GM13977 (cell line): ENCODE measurements around the gene C10orf95.

Experiments
- DNase-seq: peaks from one replicate; pipeline ENCODE4 v3.0.0; 2012; ENCODE audit warnings: low spot score
- in situ Hi-C: fragments of 300-500 bp; cut with MboI; formaldehyde crosslinking; loops from one replicate; pipeline ENCODE4 v1.12.0; 2022; ENCODE audit warnings: low sequenced_read_pairs, low pct_unique_long_range_greater_than_20kb, mixed read lengths, inconsistent platforms; ENCODE audit not compliant: unreplicated experiment
- TF ChIP-seq, protein P1 (sequence below): IDR thresholded peaks from 2 replicates; pipeline ENCODE4 v1.5.1; 2012; ENCODE audit warnings: mild to moderate bottlenecking, control low read depth; ENCODE audit not compliant: insufficient read depth; ENCODE audit errors: extremely low read depth, missing control alignments

C10orf95 gene

DNA sequence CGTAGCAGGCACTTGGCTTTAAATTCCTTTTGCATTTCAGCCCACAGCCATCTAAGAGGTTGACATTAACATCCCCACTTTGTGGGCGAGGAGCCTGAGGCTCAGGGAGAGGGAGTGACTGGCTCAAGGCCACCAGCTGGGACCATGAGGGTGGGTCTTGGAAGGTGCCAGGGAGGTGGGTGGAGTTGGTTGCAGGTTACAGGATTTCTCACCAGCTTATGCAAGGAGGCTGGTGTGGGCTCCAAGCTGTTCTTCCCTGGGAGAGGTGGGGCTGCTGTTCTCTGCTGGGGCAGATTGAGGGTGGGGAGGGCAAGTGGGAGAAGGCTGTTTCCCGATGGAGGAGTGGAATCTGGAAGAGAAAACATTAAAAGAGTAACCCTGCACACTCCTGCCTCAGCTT lies 14.1 kb upstream of the C10orf95 start:
- DNase-seq = no peak
- in situ Hi-C loops = no loop called here

DNA sequence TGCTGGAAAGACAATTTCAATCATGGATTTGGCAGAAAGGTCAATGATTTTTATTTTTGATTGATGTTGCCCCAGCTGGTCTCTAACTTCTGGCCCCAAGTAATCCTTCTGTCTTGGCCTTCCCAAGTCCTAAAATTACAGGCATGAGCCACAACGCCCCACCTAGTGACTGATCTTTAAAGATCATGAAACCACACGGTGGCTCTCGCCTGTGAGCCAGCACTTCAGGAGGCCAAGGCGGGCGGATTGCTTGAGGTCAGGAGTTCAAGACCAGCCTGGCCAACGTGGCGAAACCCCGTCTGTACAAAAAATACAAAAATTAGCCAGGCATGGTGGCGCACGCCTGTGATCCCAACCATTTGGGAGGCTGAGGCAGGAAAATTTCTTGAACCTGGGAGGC lies 12.6 kb upstream of the C10orf95 start:
- TF ChIP-seq, protein P1, sequence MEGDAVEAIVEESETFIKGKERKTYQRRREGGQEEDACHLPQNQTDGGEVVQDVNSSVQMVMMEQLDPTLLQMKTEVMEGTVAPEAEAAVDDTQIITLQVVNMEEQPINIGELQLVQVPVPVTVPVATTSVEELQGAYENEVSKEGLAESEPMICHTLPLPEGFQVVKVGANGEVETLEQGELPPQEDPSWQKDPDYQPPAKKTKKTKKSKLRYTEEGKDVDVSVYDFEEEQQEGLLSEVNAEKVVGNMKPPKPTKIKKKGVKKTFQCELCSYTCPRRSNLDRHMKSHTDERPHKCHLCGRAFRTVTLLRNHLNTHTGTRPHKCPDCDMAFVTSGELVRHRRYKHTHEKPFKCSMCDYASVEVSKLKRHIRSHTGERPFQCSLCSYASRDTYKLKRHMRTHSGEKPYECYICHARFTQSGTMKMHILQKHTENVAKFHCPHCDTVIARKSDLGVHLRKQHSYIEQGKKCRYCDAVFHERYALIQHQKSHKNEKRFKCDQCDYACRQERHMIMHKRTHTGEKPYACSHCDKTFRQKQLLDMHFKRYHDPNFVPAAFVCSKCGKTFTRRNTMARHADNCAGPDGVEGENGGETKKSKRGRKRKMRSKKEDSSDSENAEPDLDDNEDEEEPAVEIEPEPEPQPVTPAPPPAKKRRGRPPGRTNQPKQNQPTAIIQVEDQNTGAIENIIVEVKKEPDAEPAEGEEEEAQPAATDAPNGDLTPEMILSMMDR = no peak

More for the DNA sequence above, 14.1 kb upstream of the C10orf95 start:
- TF ChIP-seq, protein P1 = no peak

DNA sequence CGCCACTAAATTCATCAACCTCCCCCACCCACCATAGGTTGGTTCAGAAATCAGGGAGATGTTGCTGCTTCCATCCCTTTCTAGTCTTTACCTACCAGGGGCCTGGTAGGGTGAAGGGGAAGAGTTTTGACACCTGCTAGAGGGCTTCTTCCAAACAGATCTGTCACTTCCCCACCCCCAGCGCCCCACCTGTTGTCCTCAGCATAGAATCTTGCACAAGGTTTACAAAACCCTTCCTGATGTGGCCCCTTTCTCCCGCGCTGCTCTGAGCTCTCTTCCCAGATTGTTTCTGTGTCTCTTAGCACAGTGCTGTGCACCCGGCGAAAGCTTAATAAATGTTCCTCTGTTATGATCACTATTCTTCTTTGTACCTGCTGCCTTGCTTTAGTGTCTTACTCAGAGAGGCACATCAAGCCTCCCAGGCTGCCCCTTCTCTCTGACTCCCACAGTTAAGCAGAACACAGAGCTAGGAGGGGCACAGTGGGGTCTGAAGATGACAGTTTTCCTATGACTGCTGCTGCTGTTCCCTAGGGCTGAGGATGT lies 11.2 kb upstream of the C10orf95 start:
- DNase-seq = no peak
- in situ Hi-C loops = no loop called here
- TF ChIP-seq, protein P1 = no peak

More for the DNA sequence above, 12.6 kb upstream of the C10orf95 start:
- DNase-seq = no peak
- in situ Hi-C loops = no loop called here

DNA sequence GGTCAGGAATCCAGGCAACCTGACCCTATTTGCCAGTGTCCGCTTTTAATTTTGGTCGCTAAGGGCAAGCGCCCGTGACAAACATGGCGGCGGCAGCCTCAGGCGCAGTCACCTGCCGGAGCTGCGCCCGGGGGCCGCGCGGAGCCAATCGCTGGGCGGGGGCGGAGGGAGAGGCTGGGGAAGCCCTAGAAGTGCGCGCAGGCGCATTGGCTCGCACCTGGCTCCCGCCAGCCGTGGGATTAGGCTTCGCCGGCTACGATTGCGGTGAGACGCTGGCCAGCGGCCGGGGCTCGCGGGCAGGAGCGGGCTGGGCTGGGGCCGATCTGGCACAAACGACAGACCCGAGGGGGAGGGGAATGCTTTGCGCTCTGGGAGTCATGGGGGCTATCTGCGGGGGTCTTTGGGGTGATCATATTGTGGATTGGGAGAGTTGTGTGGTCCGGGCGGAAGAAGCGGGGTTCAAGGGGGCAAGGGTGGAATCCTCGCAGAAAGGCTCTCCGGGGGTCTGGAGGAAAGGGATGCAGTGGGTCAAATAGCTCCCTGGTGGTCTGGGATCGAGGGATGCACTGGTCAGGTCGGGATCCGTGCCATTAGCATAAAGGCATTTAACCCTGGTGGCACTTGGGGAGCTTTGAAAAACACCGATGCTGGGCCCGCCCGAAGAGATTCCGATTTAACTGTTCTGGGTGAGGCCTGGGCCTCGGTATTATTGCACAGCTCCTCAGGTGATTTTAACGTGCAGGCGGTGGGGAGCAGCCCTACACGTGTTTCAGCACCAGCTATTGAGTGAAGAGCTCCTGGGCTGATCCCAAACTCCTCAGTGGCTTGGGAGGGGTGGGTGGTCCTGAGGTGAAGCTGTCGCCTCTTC lies 10.1 kb upstream of the C10orf95 start:
- TF ChIP-seq, protein P1 = no peak
- in situ Hi-C loops = no loop called here
- peak; percentile 98 for DNase-seq

DNA sequence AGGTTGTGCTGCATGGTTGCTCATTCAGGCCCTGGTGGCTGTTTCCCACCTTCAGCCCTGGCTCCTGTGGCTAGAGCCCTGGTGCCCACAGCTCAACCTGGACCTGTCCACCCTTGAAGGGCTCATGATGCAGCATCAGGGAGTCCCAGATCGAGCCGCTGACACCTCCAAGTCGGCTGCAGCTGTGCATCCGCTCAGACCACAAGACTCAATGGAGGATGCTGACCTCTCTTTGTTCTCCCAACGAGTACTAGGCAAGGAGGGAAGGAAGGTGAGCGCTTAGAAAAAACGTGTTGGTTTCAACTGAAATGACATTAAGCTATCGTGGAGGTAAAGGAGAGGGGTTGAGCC lies 9.5 kb upstream of the C10orf95 start:
- TF ChIP-seq, protein P1 = no peak
- no peak for DNase-seq
- in situ Hi-C loops = no loop called here

DNA sequence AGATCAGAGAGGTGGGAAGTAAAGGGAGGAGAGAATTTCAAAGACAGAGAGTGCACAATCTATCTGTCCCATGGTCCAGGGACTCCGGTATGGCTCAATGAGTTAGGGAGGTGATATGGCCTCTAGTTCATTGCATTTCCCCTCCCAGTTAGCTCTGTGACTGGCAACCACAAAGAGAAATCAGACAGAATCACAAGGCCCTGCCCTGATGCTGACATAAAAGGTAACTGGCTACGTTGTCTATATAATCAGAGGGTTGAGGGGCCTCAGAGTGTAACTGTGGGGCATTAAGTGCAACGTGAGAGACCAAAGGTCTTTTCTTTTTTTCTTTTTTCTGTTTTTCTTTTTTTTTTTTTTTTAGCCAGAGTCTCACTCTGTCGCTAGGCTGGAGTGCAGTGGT lies 7.3 kb upstream of the C10orf95 start:
- DNase-seq = no peak
- in situ Hi-C loops = no loop called here
- TF ChIP-seq, protein P1 = no peak
